ENCODE data around the gene PDE4DIP. TPM values are rescaled to one million over a fixed set of nuclear protein-coding genes. Genes with fewer than 3 reads are reported as not detected.
"Not testable (repeated sequence)": the region's sequence is repeated elsewhere in the genome, so short reads cannot be mapped to it uniquely, and the experiment has no call there.

Gene PDE4DIP
- total RNA-seq, 1 experiment from 2014 or later = 28.4 TPM

DNA sequence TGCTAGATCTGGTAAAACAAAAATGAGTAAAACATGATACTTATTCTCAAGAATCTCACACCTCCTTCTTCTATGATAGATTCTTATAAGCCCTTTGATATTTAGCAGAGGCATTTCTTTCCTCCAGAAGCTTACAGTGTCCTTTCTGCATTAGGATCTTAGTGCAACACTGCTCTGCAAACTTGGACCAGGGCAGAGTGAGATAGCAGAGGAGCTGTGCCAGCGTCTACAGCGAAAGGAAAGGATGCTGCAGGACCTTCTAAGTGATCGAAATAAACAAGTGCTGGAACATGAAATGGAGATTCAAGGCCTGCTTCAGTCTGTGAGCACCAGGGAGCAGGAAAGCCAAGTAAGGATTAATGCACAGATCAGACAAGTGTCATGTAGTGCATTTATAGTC lies 124.5 kb downstream of the PDE4DIP start:
- CTCF ChIA-PET; POLR2A ChIA-PET; H3K9me3 Mint-ChIP-seq; H3K27ac Mint-ChIP-seq; H3K4me1 Mint-ChIP-seq; ATAC-seq; DNase-seq (ENCODE audit: low spot score); H3K27me3 Mint-ChIP-seq (ENCODE audit: low read depth); H3K4me3 Mint-ChIP-seq; H3K36me3 Mint-ChIP-seq: not testable (repeated sequence)

DNA sequence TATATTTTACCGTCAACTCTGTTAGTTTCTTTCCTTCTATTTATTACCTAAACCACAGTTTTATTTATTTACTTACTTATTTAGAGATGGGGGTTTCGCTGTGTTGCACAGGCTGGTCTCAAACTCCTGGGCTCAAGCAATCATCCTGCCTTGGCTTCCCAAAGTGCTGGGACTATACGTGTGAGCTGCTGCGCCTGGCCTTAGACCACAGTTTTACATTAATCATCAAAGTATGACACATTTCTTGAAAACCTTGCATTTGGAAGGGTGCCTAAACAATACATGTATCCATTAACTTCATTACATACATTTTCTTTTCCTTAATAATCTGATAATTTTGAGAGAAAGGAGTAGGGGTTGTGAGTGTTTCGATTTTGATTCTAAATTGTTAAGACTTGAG lies 124.9 kb downstream of the PDE4DIP start:
- H3K4me3 Mint-ChIP-seq; H3K27ac Mint-ChIP-seq; H3K9me3 Mint-ChIP-seq; H3K4me1 Mint-ChIP-seq; POLR2A ChIA-PET; H3K27me3 Mint-ChIP-seq (ENCODE audit: low read depth); ATAC-seq; H3K36me3 Mint-ChIP-seq; DNase-seq (ENCODE audit: low spot score); CTCF ChIA-PET: not testable (repeated sequence)

GRCh38 chr1:148975453-148975852 lies 131.2 kb downstream of the PDE4DIP start:
- H3K4me3 Mint-ChIP-seq; CTCF ChIA-PET; DNase-seq (ENCODE audit: low spot score); H3K4me1 Mint-ChIP-seq; H3K27me3 Mint-ChIP-seq (ENCODE audit: low read depth); POLR2A ChIA-PET; ATAC-seq; H3K27ac Mint-ChIP-seq; H3K9me3 Mint-ChIP-seq: not testable (repeated sequence)
- H3K36me3 Mint-ChIP-seq = peaks cover 17% of the 10 kb centered on the region

DNA sequence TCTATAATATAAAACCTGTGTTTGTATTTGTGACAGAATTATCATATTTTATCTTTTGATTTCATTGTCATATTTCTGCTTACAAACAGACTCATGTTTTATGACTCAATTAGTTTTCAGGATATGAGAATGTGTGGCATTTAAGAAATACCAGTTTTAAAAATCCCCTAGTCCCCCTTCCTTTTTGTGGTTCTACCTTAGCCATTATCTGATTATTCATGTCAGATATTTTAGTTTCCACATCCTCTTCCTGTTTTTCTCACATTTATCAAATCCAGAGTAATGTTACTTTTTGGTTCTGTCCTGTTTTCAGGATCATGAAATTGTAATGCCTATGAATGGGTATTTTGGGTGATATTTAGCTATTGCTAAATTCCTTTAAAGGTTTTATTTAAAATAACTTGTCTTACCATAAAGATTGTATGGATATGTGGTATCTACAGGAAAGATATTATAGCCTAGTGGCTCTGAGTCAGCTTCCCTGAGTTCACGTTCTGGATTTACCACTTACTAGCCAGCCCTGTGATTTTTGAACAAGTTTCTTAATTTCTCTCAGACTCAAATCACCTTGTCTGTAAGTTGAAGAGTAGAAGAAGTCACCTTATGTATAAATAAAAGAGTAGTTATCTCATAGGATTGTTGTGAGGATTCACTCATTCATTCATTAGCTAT lies 131.8 kb downstream of the PDE4DIP start:
- H3K27me3 Mint-ChIP-seq (ENCODE audit: low read depth); POLR2A ChIA-PET; H3K9me3 Mint-ChIP-seq; H3K4me3 Mint-ChIP-seq; DNase-seq (ENCODE audit: low spot score); CTCF ChIA-PET; ATAC-seq; H3K4me1 Mint-ChIP-seq; H3K27ac Mint-ChIP-seq: not testable (repeated sequence)
- H3K36me3 Mint-ChIP-seq = peaks cover 20% of the 10 kb centered on the region

GRCh38 chr1:148977785-148978184 lies 133.6 kb downstream of the PDE4DIP start:
- peaks cover 29% of the 10 kb centered on the region for H3K36me3 Mint-ChIP-seq
- H3K4me3 Mint-ChIP-seq; ATAC-seq; H3K9me3 Mint-ChIP-seq; POLR2A ChIA-PET; H3K27ac Mint-ChIP-seq; CTCF ChIA-PET; H3K4me1 Mint-ChIP-seq; DNase-seq (ENCODE audit: low spot score); H3K27me3 Mint-ChIP-seq (ENCODE audit: low read depth): not testable (repeated sequence)

DNA sequence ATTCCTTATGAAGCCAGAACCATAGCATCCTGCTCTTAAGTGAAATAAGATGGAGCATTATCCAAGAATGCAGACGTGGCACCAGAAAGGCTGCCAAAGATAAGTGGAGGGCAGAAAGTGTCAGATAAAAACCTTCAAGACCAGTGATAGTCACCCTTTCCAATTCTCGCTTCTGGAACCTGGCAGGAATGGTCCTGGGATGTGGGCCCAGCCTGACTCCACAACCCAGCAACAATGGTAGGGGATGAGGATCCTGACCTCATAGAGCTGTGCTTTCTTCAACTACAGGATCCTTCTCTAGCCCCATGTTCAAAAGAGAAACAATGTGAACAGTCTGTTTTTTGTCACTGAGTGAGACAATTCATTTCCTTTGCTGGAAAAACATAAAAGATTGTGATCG lies 145.2 kb downstream of the PDE4DIP start:
- CTCF ChIA-PET; POLR2A ChIA-PET; H3K36me3 Mint-ChIP-seq; H3K27ac Mint-ChIP-seq; H3K27me3 Mint-ChIP-seq (ENCODE audit: low read depth); H3K4me3 Mint-ChIP-seq; ATAC-seq; H3K9me3 Mint-ChIP-seq; DNase-seq (ENCODE audit: low spot score); H3K4me1 Mint-ChIP-seq: not testable (repeated sequence)

DNA sequence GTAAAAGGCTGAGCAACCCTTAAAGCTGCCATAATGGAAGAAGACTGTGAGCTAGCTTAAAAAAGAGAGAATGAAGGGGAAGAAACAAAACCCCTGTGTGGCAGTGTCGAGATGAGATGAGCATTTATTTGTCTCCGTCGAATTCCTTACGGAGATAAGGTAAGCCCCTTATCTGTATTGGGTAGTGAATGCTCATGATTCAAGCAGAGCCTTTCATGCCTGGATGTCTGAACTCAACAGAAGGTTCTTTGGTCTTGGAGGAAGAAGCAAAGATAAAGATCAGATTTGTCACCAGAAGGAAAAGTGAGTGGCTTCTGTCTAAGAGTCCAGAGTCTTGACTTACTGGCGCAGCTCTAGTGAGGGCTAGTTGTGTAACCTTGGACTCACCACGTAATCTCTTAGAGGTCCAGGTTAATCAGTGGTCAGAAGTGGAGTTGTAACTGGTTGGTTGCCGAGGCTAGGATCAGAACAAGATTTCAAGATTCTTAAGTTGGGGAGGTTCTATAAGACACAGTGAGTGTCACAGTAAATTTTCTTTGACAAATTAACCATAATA lies 146.1 kb downstream of the PDE4DIP start:
- CTCF ChIA-PET; DNase-seq (ENCODE audit: low spot score); H3K36me3 Mint-ChIP-seq; H3K27me3 Mint-ChIP-seq (ENCODE audit: low read depth); H3K4me1 Mint-ChIP-seq; H3K27ac Mint-ChIP-seq; H3K9me3 Mint-ChIP-seq; H3K4me3 Mint-ChIP-seq; ATAC-seq: not testable (repeated sequence)
- POLR2A ChIA-PET = interaction anchor here (0.6 kb wide), 1 partner anchor 11 kb away, joined by 4 read pairs; no protein-coding TSS in a partner anchor

DNA sequence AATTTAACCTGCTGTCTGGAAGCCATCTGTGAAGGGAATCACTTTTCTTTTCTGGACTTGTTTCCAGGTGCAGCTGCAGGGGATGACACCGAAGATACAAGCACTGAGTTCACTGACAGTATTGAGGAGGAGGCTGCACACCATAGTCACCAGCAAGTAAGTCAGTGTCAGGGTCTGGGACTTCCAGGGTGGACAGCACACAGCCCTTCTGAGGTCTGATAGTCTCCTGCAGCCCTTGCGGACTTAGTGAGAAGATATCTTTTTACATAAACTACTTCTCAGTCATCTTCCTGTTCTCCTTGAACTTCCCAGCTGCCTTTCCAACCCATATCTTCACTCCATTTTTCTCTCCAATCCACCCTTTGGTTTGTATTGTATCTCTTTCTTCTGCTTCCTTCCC lies 147.6 kb downstream of the PDE4DIP start:
- DNase-seq (ENCODE audit: low spot score) = not testable (repeated sequence)

DNA sequence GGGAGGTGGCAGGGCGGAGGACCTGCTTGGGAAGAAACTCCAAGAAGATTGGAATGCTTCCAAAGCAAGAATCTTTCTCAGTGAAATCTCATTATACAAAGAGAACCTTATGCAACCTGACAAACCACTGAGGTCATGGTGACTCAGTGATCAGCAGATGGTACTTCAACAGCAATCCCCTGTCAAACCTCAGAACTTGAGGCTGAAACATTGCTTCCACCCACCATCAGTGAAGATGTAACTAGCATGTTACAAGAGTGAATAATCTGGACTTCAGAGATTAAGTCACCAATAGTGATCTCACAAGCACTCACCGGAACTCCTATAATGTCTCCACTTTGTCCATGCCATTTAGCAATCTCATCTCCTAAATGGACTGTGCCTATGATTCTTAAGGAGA lies 148.1 kb downstream of the PDE4DIP start:
- H3K27ac Mint-ChIP-seq; ATAC-seq; H3K9me3 Mint-ChIP-seq; H3K4me3 Mint-ChIP-seq; CTCF ChIA-PET; H3K4me1 Mint-ChIP-seq; DNase-seq (ENCODE audit: low spot score); POLR2A ChIA-PET; H3K27me3 Mint-ChIP-seq (ENCODE audit: low read depth); H3K36me3 Mint-ChIP-seq: not testable (repeated sequence)

More for the DNA sequence above, 147.6 kb downstream of the PDE4DIP start:
- H3K27me3 Mint-ChIP-seq (ENCODE audit: low read depth); H3K27ac Mint-ChIP-seq; H3K36me3 Mint-ChIP-seq; ATAC-seq; CTCF ChIA-PET; H3K9me3 Mint-ChIP-seq; POLR2A ChIA-PET; H3K4me3 Mint-ChIP-seq; H3K4me1 Mint-ChIP-seq: not testable (repeated sequence)

- H3K27ac Mint-ChIP-seq; DNase-seq (ENCODE audit: low spot score); POLR2A ChIA-PET; H3K36me3 Mint-ChIP-seq; H3K4me3 Mint-ChIP-seq; H3K27me3 Mint-ChIP-seq (ENCODE audit: low read depth); CTCF ChIA-PET; ATAC-seq; H3K9me3 Mint-ChIP-seq; H3K4me1 Mint-ChIP-seq: not testable (repeated sequence)
These were observed 152.4 kb downstream of the PDE4DIP start for GRCh38 chr1:148996449-148997224.

GRCh38 chr1:148997405-148997804 lies 153.2 kb downstream of the PDE4DIP start:
- H3K9me3 Mint-ChIP-seq; H3K27me3 Mint-ChIP-seq (ENCODE audit: low read depth); DNase-seq (ENCODE audit: low spot score); H3K4me1 Mint-ChIP-seq; H3K36me3 Mint-ChIP-seq; H3K27ac Mint-ChIP-seq; POLR2A ChIA-PET; ATAC-seq; CTCF ChIA-PET; H3K4me3 Mint-ChIP-seq: not testable (repeated sequence)

- DNase-seq (ENCODE audit: low spot score); H3K27me3 Mint-ChIP-seq (ENCODE audit: low read depth); CTCF ChIA-PET; H3K9me3 Mint-ChIP-seq; ATAC-seq; H3K4me3 Mint-ChIP-seq; H3K4me1 Mint-ChIP-seq; H3K36me3 Mint-ChIP-seq; H3K27ac Mint-ChIP-seq; POLR2A ChIA-PET: not testable (repeated sequence)
These were observed 158.4 kb downstream of the PDE4DIP start for GRCh38 chr1:149002664-149003063.

Data from WTC11 (cell line).